HG03060 (cell line): ENCODE data around the gene CSRNP3.
"Not testable (repeated sequence)": the region's sequence is repeated elsewhere in the genome, so short reads cannot be mapped to it uniquely, and the experiment has no call there.

ENCODE experiments used
- ATAC-seq: cut with Tn5 transposase; IDR thresholded peaks from one replicate; pipeline ENCODE4 v1.9.1; 2021; ENCODE audit warnings: low read depth, moderate number of reproducible peaks; ENCODE audit not compliant: unreplicated experiment

CSRNP3 gene

DNA sequence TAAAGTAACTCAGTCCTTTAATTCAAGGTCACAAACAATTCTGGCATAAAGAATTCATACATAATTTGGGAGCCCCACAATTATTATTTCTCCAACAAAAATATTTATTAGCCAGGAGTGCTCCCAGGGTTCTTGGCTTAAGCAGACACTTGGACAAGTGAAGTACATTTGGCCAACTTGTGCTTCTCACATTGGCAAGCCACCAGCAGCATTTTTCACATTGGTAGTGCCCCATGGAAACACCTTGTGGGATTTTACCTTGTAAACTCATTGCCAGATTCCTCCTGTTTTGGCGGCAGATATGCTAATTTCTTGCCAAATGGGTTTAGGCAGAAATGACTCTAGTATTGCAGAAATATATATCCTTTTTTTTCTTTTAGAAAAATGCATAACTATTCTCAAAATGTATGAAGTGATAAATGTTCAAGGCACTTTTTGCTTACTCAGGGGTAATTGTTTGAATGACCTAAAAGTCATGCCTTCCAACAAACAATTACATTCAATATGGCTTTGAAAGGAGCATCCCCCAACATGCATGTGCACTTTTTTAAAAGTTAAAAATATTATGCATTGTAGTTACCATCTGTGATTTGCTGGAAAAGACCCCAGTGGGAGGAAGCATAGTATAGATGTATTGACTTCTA is 113.5 kb downstream of the CSRNP3 start:
- ATAC-seq = no peak

GRCh38 chr2:165584126-165584654 is 114.7 kb downstream of the CSRNP3 start:
- ATAC-seq = no peak

GRCh38 chr2:165586019-165586418 is 116.5 kb downstream of the CSRNP3 start:
- ATAC-seq = no peak

- peak; percentile 69 for ATAC-seq
Observed at GRCh38 chr2:165587335-165587938, 117.9 kb downstream of the CSRNP3 start.

DNA sequence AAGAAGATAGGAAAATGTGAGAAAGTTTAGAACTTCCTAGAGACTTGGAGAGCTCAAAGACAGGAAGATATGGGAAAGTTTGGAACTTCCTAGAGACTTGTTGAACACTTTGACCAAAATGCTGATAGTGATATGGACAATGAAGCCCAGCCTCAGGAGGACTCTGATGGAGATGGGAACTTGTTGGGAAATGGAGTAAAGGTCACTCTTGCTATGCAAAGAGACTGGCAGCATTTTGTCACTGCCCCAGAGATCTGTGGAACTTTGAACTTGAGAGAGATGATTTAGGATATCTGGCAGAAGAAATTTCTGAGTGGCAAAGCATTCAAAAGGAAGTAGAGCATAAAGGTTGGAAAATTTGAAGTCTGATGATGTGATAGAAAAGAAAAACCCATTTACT is 121.5 kb downstream of the CSRNP3 start:
- ATAC-seq = not testable (repeated sequence)

- ATAC-seq = no peak
Observed at GRCh38 chr2:165593081-165593480, 123.6 kb downstream of the CSRNP3 start.

GRCh38 chr2:165594231-165594934 is 124.9 kb downstream of the CSRNP3 start:
- ATAC-seq = no peak

DNA sequence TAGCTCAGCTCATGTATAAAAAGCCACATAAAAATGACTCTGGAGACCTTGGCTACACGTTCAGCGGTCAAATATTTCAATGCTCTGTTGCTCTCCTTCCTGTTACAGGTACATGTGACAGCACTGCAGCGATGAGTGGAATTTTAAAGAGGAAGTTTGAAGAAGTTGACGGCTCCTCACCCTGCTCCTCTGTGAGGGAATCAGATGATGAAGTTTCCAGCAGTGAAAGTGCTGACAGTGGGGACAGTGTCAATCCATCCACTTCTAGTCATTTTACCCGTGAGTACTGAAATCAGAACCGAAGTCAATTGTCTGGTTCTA is 125.4 kb downstream of the CSRNP3 start:
- peak; percentile 79 for ATAC-seq

DNA sequence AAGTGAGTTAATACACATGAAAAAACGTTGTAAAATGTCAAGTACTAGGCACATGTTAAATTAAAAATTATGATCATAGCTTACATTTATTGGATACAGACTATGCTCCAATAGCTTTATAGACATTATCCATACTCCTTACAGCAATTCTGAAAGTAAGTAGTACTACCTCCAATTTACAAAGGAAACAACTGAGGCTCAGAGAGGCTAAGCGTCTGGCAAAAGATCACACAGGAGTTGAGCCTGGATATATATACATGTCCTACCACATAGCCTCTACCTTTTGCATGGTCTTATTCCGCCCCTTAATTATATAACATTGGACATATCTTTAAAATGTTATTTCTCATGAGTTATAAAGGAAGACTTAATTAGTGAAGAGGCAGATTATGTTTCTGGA is 127.3 kb downstream of the CSRNP3 start:
- ATAC-seq = no peak

DNA sequence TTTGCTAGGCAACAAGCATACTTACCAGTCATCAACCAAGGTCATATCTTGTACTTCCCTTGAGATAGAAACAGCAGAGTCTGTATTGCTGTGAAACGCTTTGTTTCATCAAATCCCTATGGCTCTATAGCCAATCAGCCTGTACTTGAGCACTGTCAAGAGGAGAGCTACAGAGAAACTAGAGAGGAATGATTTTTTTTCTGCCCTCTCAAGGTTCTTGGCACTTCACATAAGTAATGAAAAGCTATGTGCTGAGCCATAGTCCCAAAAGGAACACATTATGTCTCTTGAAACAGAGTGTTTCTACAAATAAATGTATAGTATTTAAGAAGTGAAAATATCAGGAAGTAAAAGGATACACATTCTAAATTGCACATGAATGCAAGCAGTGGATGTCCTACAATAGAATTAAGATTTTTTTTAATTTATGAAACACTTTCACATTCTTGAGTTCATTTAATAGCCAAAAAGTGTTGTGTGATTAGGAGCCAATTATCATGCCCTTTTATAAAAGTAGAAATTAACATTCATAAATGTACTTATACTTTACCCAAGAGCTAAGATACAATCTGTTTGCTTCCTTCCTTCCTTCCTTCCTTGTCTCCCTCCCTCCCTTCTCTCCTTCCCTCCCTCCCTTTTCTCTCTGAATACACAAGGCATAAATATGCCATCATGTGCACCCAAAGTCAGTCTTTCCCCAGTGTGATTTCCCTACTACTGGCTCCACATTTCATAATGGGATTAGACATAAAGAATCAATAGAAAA is 131.8 kb downstream of the CSRNP3 start:
- no peak for ATAC-seq

DNA sequence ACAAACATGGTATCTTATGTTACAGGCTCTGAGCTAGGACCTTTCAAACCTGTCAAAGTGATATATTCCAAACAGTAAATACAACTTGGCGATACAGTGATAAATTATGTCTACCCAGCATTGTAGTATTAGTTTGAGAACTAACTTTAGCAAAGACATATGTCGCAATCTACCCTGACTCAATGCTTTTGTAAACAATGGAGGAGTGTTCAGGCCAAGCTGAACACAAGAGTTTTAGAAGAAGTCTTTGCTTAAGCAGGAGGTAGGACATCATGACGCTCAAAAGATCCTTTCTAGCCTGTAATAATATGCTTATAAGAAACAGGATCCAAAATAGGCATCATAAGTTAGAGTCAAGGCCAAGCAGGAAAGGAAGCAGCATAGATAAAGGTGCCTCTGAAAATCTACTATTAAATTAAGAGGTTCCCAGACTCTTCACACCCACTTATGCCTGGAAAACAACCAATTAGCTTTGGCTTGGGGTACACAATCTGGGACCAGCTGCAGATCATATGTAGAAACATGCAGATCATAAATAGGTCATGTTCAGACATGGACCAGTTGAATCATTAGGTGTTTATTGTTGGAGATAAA is 132.5 kb downstream of the CSRNP3 start:
- no peak for ATAC-seq

GRCh38 chr2:165609672-165610071 is 140.2 kb downstream of the CSRNP3 start:
- no peak for ATAC-seq

DNA sequence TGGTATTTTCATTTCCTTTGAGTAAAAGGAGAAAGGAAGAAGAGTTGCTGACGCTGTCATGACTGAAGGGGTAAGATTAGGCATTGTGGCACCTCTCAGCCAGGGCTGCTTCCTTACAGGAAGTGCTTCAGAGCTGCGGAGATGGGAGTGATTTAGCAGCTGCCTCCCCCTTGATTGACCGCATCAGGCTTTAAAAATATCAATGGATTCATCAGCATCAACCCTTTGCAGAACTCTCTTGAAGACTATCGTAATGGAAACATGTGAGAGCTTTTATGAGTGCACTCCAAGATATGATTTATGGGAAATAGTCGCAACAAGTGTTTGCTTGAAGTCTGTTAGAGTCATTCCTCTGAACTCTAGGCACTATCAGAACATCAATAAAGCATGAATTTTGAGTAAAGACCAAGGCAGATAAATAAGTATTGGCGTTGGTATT is 141.1 kb downstream of the CSRNP3 start:
- no peak for ATAC-seq

GRCh38 chr2:165617741-165618481 is 148.4 kb downstream of the CSRNP3 start:
- ATAC-seq = no peak

GRCh38 chr2:165618806-165619205 is 149.3 kb downstream of the CSRNP3 start:
- no peak for ATAC-seq

DNA sequence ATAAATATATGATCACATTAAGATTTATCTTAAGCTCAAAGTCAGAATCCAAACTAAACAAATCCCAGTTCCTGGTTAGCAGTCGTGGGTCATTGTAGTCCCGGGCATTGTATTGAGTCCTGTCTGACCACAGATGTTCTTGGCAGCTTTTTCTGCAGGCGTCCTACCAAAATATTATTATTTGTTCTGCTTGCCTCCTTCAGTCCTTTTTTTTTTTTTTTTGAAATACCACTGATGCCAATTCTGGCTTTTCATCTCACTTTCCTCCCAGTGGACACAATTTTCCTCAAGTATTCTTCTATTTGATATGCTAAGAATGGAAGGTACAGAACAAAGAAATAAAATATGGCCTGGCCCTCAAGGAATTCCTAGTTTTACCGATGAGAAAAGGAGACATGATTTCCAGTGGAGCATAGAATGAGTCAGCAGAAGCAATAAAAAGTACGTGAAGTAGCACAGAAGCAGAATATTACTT is 151.6 kb downstream of the CSRNP3 start:
- no peak for ATAC-seq

- ATAC-seq = no peak
Observed at GRCh38 chr2:165623161-165623560, 153.7 kb downstream of the CSRNP3 start.

- no peak for ATAC-seq
Observed at GRCh38 chr2:165623783-165624469, 154.4 kb downstream of the CSRNP3 start.

DNA sequence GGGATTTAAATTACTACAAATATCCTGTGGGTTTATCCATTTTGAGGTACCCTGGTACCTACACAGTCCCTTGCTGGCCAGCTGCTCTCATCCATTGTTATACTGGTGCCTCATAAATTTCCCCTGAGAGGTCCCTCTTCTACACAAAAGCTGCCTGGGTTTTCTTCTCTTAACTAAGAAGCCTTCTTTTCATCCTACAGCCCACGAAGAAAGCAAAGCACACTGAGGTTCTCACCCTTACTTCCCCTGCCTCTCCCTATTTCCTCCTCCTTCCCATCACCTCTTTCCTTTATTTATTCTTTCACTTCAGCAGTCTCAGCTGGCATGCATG is 154.9 kb downstream of the CSRNP3 start:
- ATAC-seq = no peak
